GM21515 (cell line): ENCODE results near the gene INIP.
A peak's percentile ranks its signal among the peaks of the same experiment; 100 is the strongest.
"Not testable (repeated sequence)": the region's sequence is repeated elsewhere in the genome, so short reads cannot be mapped to it uniquely, and the experiment has no call there.

Experiments
- ATAC-seq: cut with Tn5 transposase; IDR thresholded peaks from one replicate; pipeline ENCODE4 v1.9.1; 2021; ENCODE audit not compliant: unreplicated experiment

INIP gene

GRCh38 chr9:112743216-112743836 is 25.4 kb upstream of the INIP start:
- no peak for ATAC-seq

DNA sequence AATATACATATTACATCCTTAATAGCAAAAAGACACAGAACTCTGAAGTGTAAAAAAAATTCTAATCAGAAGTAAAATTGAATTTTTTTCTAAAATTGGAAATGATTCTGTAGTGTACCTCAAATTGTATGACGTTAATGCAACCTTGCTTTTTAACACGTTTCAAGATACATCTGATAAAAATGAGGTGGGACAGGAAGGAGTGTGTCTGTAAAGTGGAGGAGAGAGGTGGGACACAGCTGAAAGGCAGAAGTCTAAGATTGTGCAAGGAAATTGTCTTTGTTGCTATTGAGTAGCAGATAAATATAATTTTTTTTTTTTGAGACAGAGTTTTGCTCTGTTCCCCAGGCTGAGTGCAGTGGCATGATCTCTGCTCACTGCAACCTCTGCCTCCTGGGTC is 17.0 kb upstream of the INIP start:
- ATAC-seq, result no peak

- ATAC-seq, result no peak
Observed at GRCh38 chr9:112731971-112732370, 14.1 kb upstream of the INIP start.

DNA sequence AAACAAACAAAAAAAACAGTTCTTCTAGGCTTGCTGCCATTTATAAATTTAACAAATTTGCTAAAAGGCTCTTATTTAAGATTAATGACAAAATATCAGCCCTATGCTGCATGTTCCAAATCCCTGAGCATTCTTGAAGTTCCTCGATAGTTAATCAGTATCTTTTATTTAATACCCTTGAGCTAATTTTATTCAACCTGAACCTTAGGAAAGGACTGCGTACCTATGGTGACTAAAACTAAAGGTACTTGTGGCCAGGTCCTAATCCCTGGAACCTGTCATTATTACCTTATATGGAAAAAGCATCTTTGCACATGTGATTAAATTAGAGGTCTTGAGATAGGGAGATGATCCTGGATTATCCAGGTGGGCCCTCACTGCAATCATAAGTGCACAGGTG is 10.5 kb upstream of the INIP start:
- no peak for ATAC-seq

DNA sequence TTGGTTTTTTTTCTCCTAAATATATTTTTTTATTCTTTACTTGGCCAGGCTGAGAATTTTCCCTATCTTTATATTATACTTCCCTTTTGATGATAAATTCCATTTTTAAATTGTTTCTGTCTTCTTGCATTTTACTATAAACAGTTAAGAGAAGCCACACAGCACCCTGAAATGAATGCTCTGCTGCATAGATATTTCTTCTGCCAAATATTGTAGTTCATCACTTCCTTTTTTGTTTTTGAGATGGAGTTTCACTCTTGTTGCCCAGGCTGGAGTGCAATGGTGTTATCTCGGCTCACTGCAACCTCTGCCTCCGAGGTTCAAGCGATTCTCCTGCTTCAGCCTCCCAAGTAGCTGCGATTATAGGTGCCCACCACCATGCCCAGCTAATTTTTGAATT is 8.5 kb upstream of the INIP start:
- no peak for ATAC-seq

- ATAC-seq, result peak; percentile 62
Observed at GRCh38 chr9:112725961-112726360, 8.0 kb upstream of the INIP start.

DNA sequence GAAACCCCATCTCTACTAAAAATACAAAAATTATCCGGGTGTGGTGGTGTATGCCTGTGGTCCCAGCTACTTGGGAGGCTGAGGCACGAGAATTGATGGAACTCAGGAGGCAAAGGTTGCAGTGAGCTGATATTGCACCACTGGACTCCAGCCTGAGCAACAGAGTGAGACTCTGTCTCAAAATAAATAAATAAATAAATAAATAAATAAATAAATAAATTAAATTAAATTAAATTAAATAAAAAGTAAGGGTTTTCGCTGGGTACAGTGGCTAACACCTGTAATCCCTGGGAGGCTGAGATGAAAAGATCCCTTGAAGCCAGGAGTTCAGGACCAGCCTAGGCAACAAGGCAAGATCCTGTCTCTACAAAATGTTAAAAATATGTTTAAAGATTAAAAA is 4.8 kb upstream of the INIP start:
- ATAC-seq, result not testable (repeated sequence)

DNA sequence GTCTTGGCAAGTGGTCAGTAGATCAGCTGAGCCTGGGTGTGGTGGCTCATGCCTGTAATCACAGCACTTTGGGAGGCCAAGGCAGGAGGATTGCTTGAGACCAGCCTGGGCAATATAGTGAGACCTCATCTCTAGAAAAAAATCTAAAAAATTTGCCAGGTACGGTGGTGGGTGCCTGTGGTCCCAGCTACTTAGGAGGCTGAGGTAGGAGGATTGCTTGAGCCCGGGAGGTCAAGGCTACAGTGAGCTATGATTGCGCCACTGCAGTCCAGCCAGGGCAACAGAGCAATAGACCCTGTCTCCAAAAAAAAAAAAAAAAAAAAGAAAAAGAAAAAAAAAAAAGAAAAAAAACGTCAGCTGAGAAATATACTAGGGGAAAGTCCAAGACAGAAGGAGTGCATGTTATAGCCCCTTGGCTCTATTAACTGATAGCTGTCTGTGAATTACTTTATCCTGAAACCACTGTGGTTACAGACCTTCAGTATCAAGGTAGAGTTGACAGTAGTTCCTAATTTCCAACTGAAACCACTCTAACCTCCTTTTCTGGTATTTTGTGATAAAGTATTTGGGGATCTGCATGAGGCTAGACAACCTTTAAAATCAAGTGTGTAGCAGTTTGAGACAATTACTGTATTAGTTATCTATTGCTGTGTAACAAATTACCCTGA is 2.3 kb upstream of the INIP start:
- ATAC-seq, result no peak

DNA sequence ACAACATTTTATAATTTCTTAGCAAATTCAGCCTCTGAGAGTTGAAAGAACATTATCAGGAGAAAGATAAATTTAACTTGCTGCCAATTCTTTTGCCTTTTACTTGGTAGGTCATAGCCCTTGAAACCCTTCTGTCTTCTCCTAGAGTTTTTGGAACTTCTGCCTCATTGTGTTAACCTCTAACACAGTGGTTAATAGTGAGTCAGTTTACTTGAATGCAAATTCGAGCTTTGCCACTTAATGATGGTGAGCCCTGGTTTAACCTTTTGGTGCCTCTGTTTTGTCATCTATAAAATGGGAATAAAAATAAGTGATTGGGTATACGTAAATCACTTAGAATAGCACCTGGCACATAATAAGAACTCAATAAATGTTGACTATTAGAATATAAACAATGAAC is 1.8 kb upstream of the INIP start:
- no peak for ATAC-seq

- ATAC-seq, result no peak
Observed at GRCh38 chr9:112719241-112719691, 1.3 kb upstream of the INIP start.

- ATAC-seq, result no peak
Observed at GRCh38 chr9:112712678-112713077, 5.2 kb downstream of the INIP start.

GRCh38 chr9:112711050-112711689 is 6.7 kb downstream of the INIP start:
- ATAC-seq, result no peak

DNA sequence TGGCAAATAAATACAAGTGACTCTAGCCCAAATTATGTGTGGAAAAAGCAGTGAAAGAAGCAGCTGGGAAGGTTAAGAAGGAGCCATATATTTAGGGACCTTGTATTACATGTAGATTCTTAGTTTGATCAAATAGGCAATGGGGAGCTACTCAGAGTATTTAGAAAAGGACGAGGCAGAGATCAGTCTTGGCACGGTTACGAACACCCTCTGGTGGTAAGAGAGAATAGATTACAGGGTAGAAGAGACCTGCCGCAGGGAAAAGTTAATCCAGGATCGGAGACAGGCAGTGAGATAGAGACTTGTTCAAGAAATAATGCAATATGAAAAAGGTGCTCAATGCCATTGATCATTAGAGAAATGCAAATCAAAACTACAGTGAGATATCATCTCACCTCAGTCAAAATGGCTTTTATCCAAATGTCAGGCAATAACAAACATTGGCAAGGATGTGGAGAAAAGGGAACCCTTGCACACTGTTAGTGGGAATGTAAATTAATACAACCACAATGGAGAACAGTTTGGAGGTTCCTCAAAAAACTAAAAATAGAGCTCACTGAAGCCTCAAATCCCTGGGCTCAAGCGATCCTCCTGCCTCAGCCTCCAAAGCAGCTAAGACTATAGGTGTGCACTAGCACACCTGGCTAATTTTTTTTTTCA is 12.0 kb downstream of the INIP start:
- ATAC-seq, result no peak

DNA sequence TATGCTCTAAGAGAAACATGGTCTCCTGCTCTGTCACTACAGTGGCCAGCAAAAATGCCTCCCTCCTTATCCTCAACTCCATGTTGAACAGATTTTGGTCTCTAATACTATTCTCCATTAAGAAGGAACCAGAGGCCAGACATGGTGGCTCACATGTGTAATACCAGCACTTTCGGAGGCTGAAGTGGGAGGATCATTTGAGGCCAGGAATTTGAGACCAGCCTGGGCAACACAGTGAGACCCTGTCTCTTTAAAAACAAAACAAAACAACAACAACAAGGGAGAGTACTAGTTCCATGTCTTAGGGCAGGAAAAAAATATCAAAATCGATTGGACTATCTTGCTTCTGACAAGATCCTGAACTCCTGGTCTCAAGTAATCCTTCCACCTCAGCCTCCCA is 14.6 kb downstream of the INIP start:
- no peak for ATAC-seq

- no peak for ATAC-seq
Observed at GRCh38 chr9:112700085-112700484, 17.8 kb downstream of the INIP start.

GRCh38 chr9:112699230-112699629 is 18.7 kb downstream of the INIP start:
- ATAC-seq, result no peak

DNA sequence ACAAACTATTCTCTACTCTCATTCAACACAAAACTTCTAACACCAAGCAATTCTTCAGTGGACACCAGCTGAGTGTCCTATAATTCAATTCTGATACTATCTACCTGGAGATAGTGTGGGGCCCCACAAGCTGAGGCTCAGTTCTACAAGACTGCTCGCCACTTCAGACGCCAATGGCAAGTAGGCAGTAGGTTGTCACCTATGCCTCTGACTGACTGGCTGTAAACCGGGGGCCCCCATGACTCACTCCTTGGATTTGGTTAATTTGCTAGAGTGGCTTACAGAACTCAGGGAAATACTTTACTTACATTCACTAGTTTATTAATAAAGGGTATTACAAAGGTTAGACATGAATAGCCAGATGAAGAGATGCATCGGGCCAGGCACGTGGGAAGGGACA is 21.5 kb downstream of the INIP start:
- ATAC-seq, result no peak

DNA sequence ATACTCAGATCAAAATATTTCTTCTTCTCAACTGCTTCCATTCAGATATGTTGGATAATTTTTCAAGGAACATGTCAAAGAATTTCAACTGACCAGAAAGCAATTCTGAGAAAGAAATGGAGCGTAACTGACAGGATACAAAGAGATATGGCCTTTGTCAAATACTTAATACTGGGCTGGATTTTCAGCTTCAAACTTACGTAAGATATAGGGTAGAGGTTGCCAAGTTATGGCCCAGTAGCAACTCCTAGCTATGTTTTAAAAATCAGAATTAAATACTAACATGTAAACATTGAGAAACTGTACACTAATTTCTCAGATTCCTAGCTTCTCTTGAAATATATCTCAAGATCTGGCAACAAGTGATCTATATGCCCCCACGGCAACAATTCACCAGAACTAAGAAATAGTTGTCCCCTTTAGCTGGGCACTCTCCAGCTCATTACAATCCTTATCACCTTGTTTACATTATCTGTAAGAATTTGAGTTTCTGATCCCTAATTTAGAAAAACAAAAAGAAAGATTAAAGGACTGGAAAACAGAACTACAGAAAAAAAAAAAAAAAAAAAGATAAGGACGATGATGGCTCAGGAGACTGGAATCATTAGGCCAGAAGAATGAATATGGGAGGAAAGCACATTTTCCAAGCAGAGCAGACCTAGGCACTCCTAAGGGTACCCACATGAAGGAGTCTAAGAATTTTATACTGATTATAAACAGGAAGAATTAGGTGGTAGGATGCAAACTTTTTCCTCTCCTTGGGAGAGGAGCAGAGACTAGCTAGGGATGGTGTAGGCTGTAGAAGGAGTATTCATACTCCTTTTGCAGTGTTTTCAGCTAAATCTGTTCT is 23.0 kb downstream of the INIP start:
- no peak for ATAC-seq

- ATAC-seq, result no peak
Observed at GRCh38 chr9:112689161-112689740, 28.7 kb downstream of the INIP start.

DNA sequence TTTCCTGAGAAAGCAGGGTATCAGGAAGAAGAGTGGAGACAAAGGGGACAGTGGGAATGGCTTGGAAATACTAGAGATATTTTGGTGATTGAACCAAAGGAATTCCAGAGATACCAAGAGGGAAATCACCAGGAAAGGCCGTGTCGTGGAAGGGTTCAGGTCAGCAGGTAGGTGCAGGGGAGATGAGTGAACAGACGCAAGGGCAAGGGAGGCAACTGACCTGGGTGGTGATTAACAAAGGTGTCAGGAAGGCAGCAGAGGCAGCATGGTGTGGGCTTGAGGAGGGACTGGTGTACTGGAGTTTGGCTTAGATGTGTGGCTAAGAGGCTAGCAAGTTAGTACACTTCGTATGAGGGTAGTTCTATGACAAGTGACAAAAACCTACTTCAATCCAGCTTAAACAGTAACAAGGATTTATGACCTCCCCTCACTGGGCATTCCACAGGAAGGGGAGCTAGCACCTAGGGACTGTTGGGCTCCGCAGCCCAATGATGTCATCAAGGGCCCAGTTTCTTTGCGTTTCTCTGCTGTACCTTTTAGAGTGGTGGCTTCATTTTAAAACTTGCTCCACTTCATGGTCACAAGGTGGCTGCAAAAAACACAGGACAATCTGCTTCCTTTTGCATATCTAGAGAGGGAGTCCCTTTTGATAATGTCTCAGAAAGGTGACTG is 37.0 kb downstream of the INIP start:
- no peak for ATAC-seq
